ENCODE results near the gene PRSS38. TPM values are rescaled to one million over a fixed set of nuclear protein-coding genes. Genes with fewer than 3 reads are reported as not detected.

PRSS38 gene
- total and polyA plus RNA-seq, 2 donors (not counting 3 experiments of a cell fraction or from before 2014, with no cell fraction given), result not detected

DNA sequence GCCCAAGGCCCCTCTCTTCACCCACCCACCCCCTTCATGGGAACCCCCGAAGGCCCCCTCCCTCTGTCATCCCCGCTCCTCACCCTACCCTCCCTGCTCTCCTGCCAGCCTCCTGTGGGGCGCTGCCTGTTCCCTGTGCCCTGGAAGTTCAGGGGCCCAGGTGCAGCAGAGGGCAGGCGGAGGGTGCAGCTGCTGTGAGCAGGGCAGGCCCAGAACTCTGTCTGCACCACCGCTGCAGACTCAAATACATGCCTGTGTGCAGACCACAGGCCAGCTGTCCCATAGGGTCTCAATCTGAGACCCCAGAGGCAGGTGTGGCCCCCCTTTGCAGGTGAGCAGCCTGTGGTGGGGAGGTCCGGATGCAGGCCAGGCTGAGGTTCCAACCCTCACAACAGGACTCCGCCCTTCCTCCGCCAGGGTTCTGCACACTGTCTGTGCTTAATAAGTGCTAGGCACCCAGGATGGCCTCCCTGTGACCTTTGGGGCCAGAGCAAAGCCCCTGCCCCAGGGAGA, 69.7 kb downstream of the PRSS38 start:
- intact Hi-C loops (cut with micrococcal nuclease), result loop anchor here (5.0 kb wide), 2 partner anchors 62 to 98 kb away; partner anchors contain the start of gene WNT9A
- Histone ChIP-seq H3K4me3 (replicated peaks in 1 of 3; ENCODE audit: insufficient read depth in 1 of 3, low read depth in 1 of 3, low read length in 3 of 3) (no peak overlapping the region), H3K9me3 (replicated peaks; ENCODE audit: control insufficient read depth, insufficient read depth, low read length) (no peaks in the 10 kb centered on the region), H3K9me1 (replicated peaks; ENCODE audit: control insufficient read depth, extremely low read depth, insufficient read depth, low read length) (no peaks in the 10 kb centered on the region), H3K4me1 (ENCODE audit: control insufficient read depth, extremely low read depth, insufficient read depth, low read length) (no peaks in the 10 kb centered on the region), H3K27ac (ENCODE audit: insufficient read depth, low read depth, low read length) (no peak overlapping the region), H3K9ac (replicated peaks; ENCODE audit: extremely low read depth, insufficient read depth, low read length) (no peak overlapping the region), H2AFZ (ENCODE audit: low read depth, low read length) (peak overlapping the region; percentile 47), H4K20me1 (replicated peaks; ENCODE audit: control insufficient read depth, extremely low read depth, insufficient read depth, low read length) (no peaks in the 10 kb centered on the region), H3K4me2 (ENCODE audit: insufficient read depth, low read length) (no peak overlapping the region), H3K36me3 (ENCODE audit: control insufficient read depth in 2 of 2, extremely low read depth in 1 of 2, insufficient read depth in 2 of 2, low read length in 2 of 2) (no peaks in the 10 kb centered on the region), H3K27me3 (ENCODE audit: control insufficient read depth in 2 of 2, insufficient read depth in 2 of 2, low read length in 2 of 2) (peaks cover 2% of the 10 kb centered on the region in 2 experiments), H3K79me2 (ENCODE audit: control insufficient read depth, insufficient read depth, low read length) (no peaks in the 10 kb centered on the region)
- POLR2A ChIA-PET, result no interaction called here
- TF ChIP-seq EZH2 (IDR thresholded peaks at IDR 0.05; ENCODE audit: borderline replicate concordance, low read depth, low read length, severe bottlenecking) (no peak), JUN (IDR thresholded peaks at IDR 0.05; ENCODE audit: borderline replicate concordance, insufficient read depth, insufficient read length, low read depth) (no peak), POLR2AphosphoS5 (IDR thresholded peaks at IDR 0.05; ENCODE audit: insufficient read depth, low read depth, low read length) (no peak), MYC (IDR thresholded peaks at IDR 0.05; ENCODE audit: low read depth, low read length) (no peak), POLR2A (IDR thresholded peaks at IDR 0.05; ENCODE audit: low read depth, low read length) (no peak), GATA2 (IDR thresholded peaks at IDR 0.05; ENCODE audit: insufficient read depth, insufficient read length, low read depth, low read length) (no peak), FOS (IDR thresholded peaks at IDR 0.05; ENCODE audit: borderline replicate concordance, insufficient read depth, low read length) (no peak)
- TF ChIP-seq, protein P1, sequence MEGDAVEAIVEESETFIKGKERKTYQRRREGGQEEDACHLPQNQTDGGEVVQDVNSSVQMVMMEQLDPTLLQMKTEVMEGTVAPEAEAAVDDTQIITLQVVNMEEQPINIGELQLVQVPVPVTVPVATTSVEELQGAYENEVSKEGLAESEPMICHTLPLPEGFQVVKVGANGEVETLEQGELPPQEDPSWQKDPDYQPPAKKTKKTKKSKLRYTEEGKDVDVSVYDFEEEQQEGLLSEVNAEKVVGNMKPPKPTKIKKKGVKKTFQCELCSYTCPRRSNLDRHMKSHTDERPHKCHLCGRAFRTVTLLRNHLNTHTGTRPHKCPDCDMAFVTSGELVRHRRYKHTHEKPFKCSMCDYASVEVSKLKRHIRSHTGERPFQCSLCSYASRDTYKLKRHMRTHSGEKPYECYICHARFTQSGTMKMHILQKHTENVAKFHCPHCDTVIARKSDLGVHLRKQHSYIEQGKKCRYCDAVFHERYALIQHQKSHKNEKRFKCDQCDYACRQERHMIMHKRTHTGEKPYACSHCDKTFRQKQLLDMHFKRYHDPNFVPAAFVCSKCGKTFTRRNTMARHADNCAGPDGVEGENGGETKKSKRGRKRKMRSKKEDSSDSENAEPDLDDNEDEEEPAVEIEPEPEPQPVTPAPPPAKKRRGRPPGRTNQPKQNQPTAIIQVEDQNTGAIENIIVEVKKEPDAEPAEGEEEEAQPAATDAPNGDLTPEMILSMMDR (IDR thresholded peaks at IDR 0.05; ENCODE audit: extremely low read depth in 1 of 2, insufficient read depth in 1 of 2, low read depth in 1 of 2, low read length in 2 of 2), result no peak
- TF ChIP-seq, protein P2, sequence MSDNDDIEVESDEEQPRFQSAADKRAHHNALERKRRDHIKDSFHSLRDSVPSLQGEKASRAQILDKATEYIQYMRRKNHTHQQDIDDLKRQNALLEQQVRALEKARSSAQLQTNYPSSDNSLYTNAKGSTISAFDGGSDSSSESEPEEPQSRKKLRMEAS (IDR thresholded peaks at IDR 0.05; ENCODE audit: insufficient read depth, insufficient read length), result no peak
- CTCF ChIA-PET, result interaction anchor here (0.6 kb wide), 1 partner anchor 946 kb away, joined by 4 read pairs; no protein-coding TSS in a partner anchor
- FAIRE-seq (no peak), DNase-seq (ENCODE audit: low read depth, low spot score) (no peak)
- no TSS peak for BruUV-seq (replicated peaks)
- dilution Hi-C loops (cut with MboI; ENCODE audit: extremely low pct_ligation_motif_present, low sequenced_read_pairs), result no loop called here
